Duodenal mucosa (tissue), 2 donors: ENCODE data around the gene SYNPR.

Experiments
- H3K27ac ChIP-seq: one replicate; pipeline ENCODE4 v1.7.0; 2013; ENCODE audit warnings: low read depth, low read length
- H3K27me3 ChIP-seq, 2 donors: one replicate each; pipeline ENCODE4 v1.7.0; 2013; ENCODE audit warnings: low read length in 2 of 2, control low read depth in 1 of 2; ENCODE audit not compliant: insufficient read depth in 2 of 2, control insufficient read depth in 1 of 2
- H3K36me3 ChIP-seq, 2 donors: one replicate each; pipeline ENCODE4 v1.7.0; 2013; ENCODE audit warnings: low read length in 2 of 2, control low read depth in 1 of 2; ENCODE audit not compliant: insufficient read depth in 2 of 2, control insufficient read depth in 1 of 2
- H3K4me1 ChIP-seq, 2 donors: one replicate each; pipeline ENCODE4 v1.7.0; 2013; ENCODE audit warnings: low read length in 2 of 2, control low read depth in 1 of 2; ENCODE audit not compliant: insufficient read depth in 2 of 2, control insufficient read depth in 1 of 2
- H3K4me3 ChIP-seq, 2 donors: one replicate each; pipeline ENCODE4 v1.7.0; 2013; ENCODE audit warnings: low read length in 2 of 2, low read depth in 1 of 2
- H3K9ac ChIP-seq, 2 donors: one replicate each; pipeline ENCODE4 v1.7.0; 2013; ENCODE audit warnings: low read length in 2 of 2, low read depth in 1 of 2
- H3K9me3 ChIP-seq, 2 donors: one replicate each; pipeline ENCODE4 v1.7.0; 2013; ENCODE audit warnings: low read length in 2 of 2, control low read depth in 1 of 2; ENCODE audit not compliant: control insufficient read depth in 1 of 2

The SYNPR gene

GRCh38 chr3:63296249-63296648 lies 18.1 kb downstream of the SYNPR start:
- H3K4me3 ChIP-seq: no peak overlapping the region
- H3K27me3 ChIP-seq: no peaks in the 10 kb centered on the region
- no peak overlapping the region for H3K27ac ChIP-seq
- no peak overlapping the region for H3K9ac ChIP-seq
- peaks cover 0 to 4% of the 10 kb centered on the region in 2 donors for H3K9me3 ChIP-seq
- no peaks in the 10 kb centered on the region for H3K36me3 ChIP-seq
- no peaks in the 10 kb centered on the region for H3K4me1 ChIP-seq

GRCh38 chr3:63303238-63303637 lies 25.1 kb downstream of the SYNPR start:
- no peak overlapping the region for H3K9ac ChIP-seq
- H3K4me3 ChIP-seq: no peak overlapping the region
- no peak overlapping the region for H3K27ac ChIP-seq
- no peaks in the 10 kb centered on the region for H3K9me3 ChIP-seq
- no peaks in the 10 kb centered on the region for H3K27me3 ChIP-seq
- no peaks in the 10 kb centered on the region for H3K4me1 ChIP-seq
- H3K36me3 ChIP-seq: no peaks in the 10 kb centered on the region

- Histone ChIP-seq H3K9me3 (no peaks in the 10 kb centered on the region), H3K27me3 (no peaks in the 10 kb centered on the region), H3K9ac (no peak overlapping the region), H3K27ac (no peak overlapping the region), H3K4me3 (no peak overlapping the region), H3K4me1 (no peaks in the 10 kb centered on the region), H3K36me3 (no peaks in the 10 kb centered on the region)
Observed at GRCh38 chr3:63304421-63304820, 26.3 kb downstream of the SYNPR start.

GRCh38 chr3:63308072-63308471 lies 30.0 kb downstream of the SYNPR start:
- Histone ChIP-seq H3K9me3 (no peaks in the 10 kb centered on the region), H3K36me3 (no peaks in the 10 kb centered on the region), H3K27ac (no peak overlapping the region), H3K4me3 (no peak overlapping the region), H3K4me1 (no peaks in the 10 kb centered on the region), H3K9ac (no peak overlapping the region), H3K27me3 (no peaks in the 10 kb centered on the region)

- Histone ChIP-seq H3K27me3 (no peaks in the 10 kb centered on the region), H3K9ac (no peak overlapping the region), H3K36me3 (no peaks in the 10 kb centered on the region), H3K27ac (no peak overlapping the region), H3K4me3 (no peak overlapping the region), H3K4me1 (no peaks in the 10 kb centered on the region), H3K9me3 (no peaks in the 10 kb centered on the region)
Observed at GRCh38 chr3:63309768-63310167, 31.7 kb downstream of the SYNPR start.

GRCh38 chr3:63323766-63324165 lies 45.7 kb downstream of the SYNPR start:
- no peak overlapping the region for H3K4me3 ChIP-seq
- no peak overlapping the region for H3K27ac ChIP-seq
- H3K36me3 ChIP-seq: no peaks in the 10 kb centered on the region
- no peaks in the 10 kb centered on the region for H3K27me3 ChIP-seq
- H3K9me3 ChIP-seq: no peaks in the 10 kb centered on the region
- H3K4me1 ChIP-seq: no peaks in the 10 kb centered on the region
- H3K9ac ChIP-seq: no peak overlapping the region

GRCh38 chr3:63324621-63325020 lies 46.5 kb downstream of the SYNPR start:
- Histone ChIP-seq H3K9me3 (no peaks in the 10 kb centered on the region), H3K27ac (no peak overlapping the region), H3K27me3 (no peaks in the 10 kb centered on the region), H3K4me3 (no peak overlapping the region), H3K36me3 (no peaks in the 10 kb centered on the region), H3K9ac (no peak overlapping the region), H3K4me1 (no peaks in the 10 kb centered on the region)

- Histone ChIP-seq H3K9ac (no peak overlapping the region), H3K9me3 (no peaks in the 10 kb centered on the region), H3K27ac (no peak overlapping the region), H3K27me3 (no peaks in the 10 kb centered on the region), H3K4me3 (no peak overlapping the region), H3K36me3 (no peaks in the 10 kb centered on the region), H3K4me1 (no peaks in the 10 kb centered on the region)
Observed at GRCh38 chr3:63325386-63325785, 47.3 kb downstream of the SYNPR start.

- Histone ChIP-seq H3K27ac (no peak overlapping the region), H3K9ac (no peak overlapping the region), H3K36me3 (no peaks in the 10 kb centered on the region), H3K9me3 (no peaks in the 10 kb centered on the region), H3K4me1 (no peaks in the 10 kb centered on the region), H3K4me3 (no peak overlapping the region), H3K27me3 (no peaks in the 10 kb centered on the region)
Observed at GRCh38 chr3:63328365-63328764, 50.3 kb downstream of the SYNPR start.

- no peak overlapping the region for H3K9ac ChIP-seq
- H3K27me3 ChIP-seq: no peaks in the 10 kb centered on the region
- H3K4me1 ChIP-seq: no peaks in the 10 kb centered on the region
- no peaks in the 10 kb centered on the region for H3K9me3 ChIP-seq
- H3K27ac ChIP-seq: no peak overlapping the region
- no peaks in the 10 kb centered on the region for H3K36me3 ChIP-seq
- no peak overlapping the region for H3K4me3 ChIP-seq
Observed at GRCh38 chr3:63331520-63331919, 53.4 kb downstream of the SYNPR start.

- H3K4me3 ChIP-seq: no peak overlapping the region
- no peaks in the 10 kb centered on the region for H3K4me1 ChIP-seq
- no peaks in the 10 kb centered on the region for H3K27me3 ChIP-seq
- no peak overlapping the region for H3K27ac ChIP-seq
- H3K9me3 ChIP-seq: no peaks in the 10 kb centered on the region
- H3K36me3 ChIP-seq: no peaks in the 10 kb centered on the region
- H3K9ac ChIP-seq: no peak overlapping the region
Observed at GRCh38 chr3:63333815-63334214, 55.7 kb downstream of the SYNPR start.
